Astrocyte of the cerebellum (primary cell): ENCODE data around the gene ZDHHC14.

Source experiments
- DNase-seq: peaks from one replicate; pipeline ENCODE4 v3.0.0-alpha.2; 2011; ENCODE audit warnings: low read depth
- H3K4me3 ChIP-seq: 2 replicates; pipeline ENCODE4 v1.5.1; 2011; ENCODE audit warnings: mild to moderate bottlenecking, low read depth, low read length, moderate library complexity
- in situ Hi-C: cut with HindIII; loops from 2 replicates; pipeline ENCODE4 v1.10.0; 2017; ENCODE audit warnings: low sequenced_read_pairs
- TF ChIP-seq, protein P1 (sequence below): IDR thresholded peaks from 2 replicates; pipeline ENCODE4 v1.5.1; 2012; ENCODE audit warnings: low read length, low read depth, moderate library complexity, mild to moderate bottlenecking; ENCODE audit errors: missing control alignments

ZDHHC14 gene

DNA sequence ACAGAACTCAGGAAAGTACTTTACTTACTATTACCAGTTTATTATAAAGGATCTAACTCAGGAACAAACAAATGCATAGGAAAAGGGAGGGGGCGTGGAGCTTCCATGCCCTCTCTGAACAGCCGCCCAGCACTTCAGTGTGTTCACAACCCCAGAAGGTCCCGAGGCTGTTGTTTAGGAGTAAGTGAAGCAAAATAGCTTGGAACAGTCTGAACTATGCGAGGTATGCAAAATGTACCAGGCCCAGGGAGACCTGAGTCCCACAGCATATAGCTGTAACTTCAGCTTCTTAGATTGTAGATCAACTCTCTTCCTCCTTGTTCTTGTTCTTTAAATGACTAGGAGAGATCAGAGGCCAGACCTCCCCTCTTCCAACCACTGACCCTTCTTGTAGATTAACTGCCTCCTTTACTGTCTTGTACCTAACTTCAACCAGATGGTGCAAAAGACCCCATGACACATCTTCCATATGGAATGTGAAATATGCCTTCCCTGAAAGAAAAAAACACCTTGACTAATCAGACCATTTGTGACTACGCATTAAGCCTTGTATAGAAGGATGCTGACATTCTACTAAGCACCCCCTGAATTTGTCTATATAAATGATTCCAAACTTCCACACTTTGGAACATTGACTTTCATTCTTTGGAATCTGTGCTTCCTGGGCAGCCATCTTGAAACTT is 343.3 kb downstream of the ZDHHC14 start:
- peak; percentile 20 for DNase-seq
- in situ Hi-C loops: no loop called here
- TF ChIP-seq, protein P1, sequence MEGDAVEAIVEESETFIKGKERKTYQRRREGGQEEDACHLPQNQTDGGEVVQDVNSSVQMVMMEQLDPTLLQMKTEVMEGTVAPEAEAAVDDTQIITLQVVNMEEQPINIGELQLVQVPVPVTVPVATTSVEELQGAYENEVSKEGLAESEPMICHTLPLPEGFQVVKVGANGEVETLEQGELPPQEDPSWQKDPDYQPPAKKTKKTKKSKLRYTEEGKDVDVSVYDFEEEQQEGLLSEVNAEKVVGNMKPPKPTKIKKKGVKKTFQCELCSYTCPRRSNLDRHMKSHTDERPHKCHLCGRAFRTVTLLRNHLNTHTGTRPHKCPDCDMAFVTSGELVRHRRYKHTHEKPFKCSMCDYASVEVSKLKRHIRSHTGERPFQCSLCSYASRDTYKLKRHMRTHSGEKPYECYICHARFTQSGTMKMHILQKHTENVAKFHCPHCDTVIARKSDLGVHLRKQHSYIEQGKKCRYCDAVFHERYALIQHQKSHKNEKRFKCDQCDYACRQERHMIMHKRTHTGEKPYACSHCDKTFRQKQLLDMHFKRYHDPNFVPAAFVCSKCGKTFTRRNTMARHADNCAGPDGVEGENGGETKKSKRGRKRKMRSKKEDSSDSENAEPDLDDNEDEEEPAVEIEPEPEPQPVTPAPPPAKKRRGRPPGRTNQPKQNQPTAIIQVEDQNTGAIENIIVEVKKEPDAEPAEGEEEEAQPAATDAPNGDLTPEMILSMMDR: no peak
- H3K4me3 ChIP-seq: no peak overlapping the region

DNA sequence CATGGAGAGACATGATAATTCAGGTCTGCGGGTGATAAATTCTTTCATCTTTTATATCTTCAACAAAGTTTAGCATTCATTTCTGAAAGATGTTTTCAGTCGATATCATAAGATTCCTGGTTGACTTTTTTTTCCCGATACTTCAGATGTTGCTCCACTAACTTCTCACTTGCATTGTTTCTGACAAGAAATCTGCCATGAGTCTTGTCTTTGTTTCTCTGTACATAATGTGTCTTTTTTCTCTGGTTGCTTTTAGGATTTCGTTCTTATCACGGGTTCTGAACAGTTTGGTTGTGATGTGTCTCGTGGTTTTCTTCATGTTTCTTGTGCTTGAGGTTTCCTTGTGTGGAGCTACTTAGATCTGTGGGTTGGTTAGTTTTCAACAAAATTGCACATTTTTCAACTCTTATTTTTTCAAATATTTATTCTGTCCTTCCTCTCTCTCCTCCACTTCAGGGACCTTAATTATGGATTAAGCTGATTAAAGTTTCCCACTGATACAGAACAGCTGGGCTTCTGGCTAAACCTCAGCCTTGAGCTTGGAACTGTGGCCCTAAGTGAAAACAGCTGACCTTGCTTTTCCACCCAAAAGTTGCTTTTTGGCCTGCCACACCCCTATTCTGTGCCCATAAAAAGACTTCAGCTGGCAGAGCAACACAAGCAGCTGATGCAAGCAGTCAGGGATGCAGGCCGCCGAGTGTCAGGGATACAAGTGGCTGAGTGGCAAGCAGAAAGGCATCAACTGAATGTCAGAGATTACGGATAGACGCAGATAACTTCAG is 344.2 kb downstream of the ZDHHC14 start:
- in situ Hi-C loops: no loop called here
- TF ChIP-seq, protein P1: no peak
- DNase-seq: no peak
- no peak overlapping the region for H3K4me3 ChIP-seq

DNA sequence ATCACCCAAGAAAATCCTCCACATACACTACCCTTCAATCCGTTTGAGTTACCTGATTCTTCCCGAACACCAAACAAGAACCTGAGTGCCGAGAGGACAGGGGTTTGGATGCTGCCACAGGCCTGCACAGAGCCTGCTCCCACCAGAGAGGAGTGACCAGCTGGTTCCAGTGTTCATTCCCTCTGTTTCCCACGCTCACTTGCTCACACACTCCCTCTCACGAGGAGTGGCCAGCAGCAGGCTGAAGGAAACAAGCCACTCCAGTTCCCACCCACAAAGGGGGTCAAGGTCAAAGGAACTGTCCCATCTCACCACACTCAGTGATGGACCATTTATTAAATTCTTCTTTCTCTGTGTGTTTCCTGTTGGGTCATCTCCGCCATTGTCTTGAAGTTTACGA is 344.8 kb downstream of the ZDHHC14 start:
- H3K4me3 ChIP-seq: no peak overlapping the region
- TF ChIP-seq, protein P1: no peak
- in situ Hi-C loops: no loop called here
- no peak for DNase-seq

DNA sequence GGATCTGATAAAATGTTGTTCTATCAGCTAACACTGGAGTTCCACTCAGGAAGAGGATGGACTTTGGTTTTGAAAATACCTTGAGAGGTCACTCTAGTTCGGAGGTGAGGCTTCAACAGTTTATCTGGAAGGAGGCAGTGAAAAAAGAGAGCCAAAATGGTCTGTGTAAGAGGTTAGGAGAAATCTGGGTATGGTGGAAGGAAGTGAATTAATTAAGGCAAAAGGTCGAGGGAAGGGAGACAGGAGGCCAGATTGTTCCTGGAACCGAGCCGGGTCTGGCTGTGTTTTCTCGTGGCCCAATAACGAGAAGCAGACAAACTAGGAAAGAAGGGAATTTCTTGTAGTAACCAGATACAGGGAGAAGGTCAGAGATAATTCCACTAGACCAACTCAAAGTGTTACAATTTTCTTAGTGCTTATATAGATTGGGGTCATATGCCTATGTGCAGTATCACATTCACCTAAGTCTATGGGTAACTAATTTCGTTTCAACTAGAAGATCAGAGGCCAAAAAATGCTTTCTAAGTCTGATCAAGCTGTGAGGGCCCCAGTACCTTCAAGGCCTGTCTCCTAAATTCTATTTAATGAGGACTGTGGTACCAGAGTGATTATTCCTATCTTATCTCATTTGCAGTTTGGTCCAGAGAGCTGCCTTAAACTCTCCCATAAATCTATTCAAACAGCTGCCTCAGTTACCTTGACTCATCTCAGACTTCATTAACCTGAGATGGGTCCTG is 346.1 kb downstream of the ZDHHC14 start:
- H3K4me3 ChIP-seq: no peak overlapping the region
- DNase-seq: no peak
- TF ChIP-seq, protein P1: no peak
- in situ Hi-C loops: no loop called here
